Natural killer cell (primary cell): ENCODE measurements around the gene MAGEA4. TPM values are rescaled to one million over a fixed set of nuclear protein-coding genes. Genes with fewer than 3 reads are reported as not detected.

ENCODE experiments used
- ATAC-seq, 3 donors: fragments of 150-1000 bp in 2 of 3; fragments of 200-7000 bp in 1 of 3; cut with Tn5 transposase; 1 replicate in 1 of 3; 2 replicates in 2 of 3; pipeline ENCODE4 v1.10.0; 2021; ENCODE audit warnings: mild to moderate bottlenecking in 2 of 3, moderate library complexity in 2 of 3
- DNase-seq, 2 donors: peaks; one replicate each; pipeline versions ENCODE4 v3.0.0 to v3.0.0-alpha.2; 2013 to 2021; ENCODE audit warnings: mixed read lengths in 1 of 2
- H3K27ac ChIP-seq: one replicate; pipeline ENCODE4 v1.5.1; 2013; ENCODE audit warnings: mild to moderate bottlenecking, low read length
- H3K27me3 ChIP-seq: one replicate; pipeline ENCODE4 v1.6.1; 2013; ENCODE audit warnings: low read length; ENCODE audit not compliant: control insufficient read depth, insufficient read depth
- H3K36me3 ChIP-seq: one replicate; pipeline ENCODE4 v1.6.1; 2013; ENCODE audit warnings: low read length; ENCODE audit not compliant: control insufficient read depth, insufficient read depth
- H3K4me1 ChIP-seq: one replicate; pipeline ENCODE4 v1.6.1; 2013; ENCODE audit warnings: low read length; ENCODE audit not compliant: control insufficient read depth, insufficient read depth
- H3K4me3 ChIP-seq: one replicate; pipeline ENCODE4 v1.5.1; 2013; ENCODE audit warnings: low read length
- H3K9me3 ChIP-seq: one replicate; pipeline ENCODE4 v1.6.1; 2013; ENCODE audit warnings: low read length; ENCODE audit not compliant: control insufficient read depth, insufficient read depth
- H3K27ac Mint-ChIP-seq, 2 donors: one replicate each; pipeline ENCODE4 v1.8.0; 2022; ENCODE audit warnings: mild to moderate bottlenecking in 2 of 2, mixed read lengths in 2 of 2, moderate library complexity in 1 of 2
- H3K27me3 Mint-ChIP-seq, 2 donors: one replicate each; pipeline ENCODE4 v1.8.0; 2022; ENCODE audit warnings: low read depth in 2 of 2, mixed read lengths in 2 of 2
- H3K36me3 Mint-ChIP-seq: one replicate; pipeline ENCODE4 v1.8.0; 2022; ENCODE audit warnings: mixed read lengths
- H3K4me1 Mint-ChIP-seq, 2 donors: one replicate each; pipeline ENCODE4 v1.8.0; 2022; ENCODE audit warnings: mixed read lengths in 2 of 2
- H3K4me3 Mint-ChIP-seq: one replicate; pipeline ENCODE4 v1.8.0; 2022; ENCODE audit warnings: mild to moderate bottlenecking, moderate library complexity, mixed read lengths
- H3K9me3 Mint-ChIP-seq, 2 donors: one replicate each; pipeline ENCODE4 v1.8.0; 2022; ENCODE audit warnings: mixed read lengths in 2 of 2
- CTCF ChIP-seq: fragments of 200-600 bp; IDR thresholded peaks from one replicate; pipeline ENCODE4 v1.8.0; 2022; ENCODE audit warnings: antibody characterized with exemption
- WGBS: methylation state at CpG from one replicate; pipeline ENCODE4 v1.1.7; 2013; ENCODE audit warnings: missing lambda C conversion rate; ENCODE audit not compliant: insufficient coverage; 5-methylcytosine and 5-hydroxymethylcytosine counted together
- intact Hi-C: fragments of 100-400 bp; cut with micrococcal nuclease; formaldehyde crosslinking; loops from one replicate; pipeline ENCODE4 v1.14.2; 2022
- total RNA-seq, 4 donors: library from RNA; stranded (reverse); fragments of 120-200 nt in 1 of 4; gene quantifications; one replicate each; pipeline versions ENCODE4 v1.2.3 to v1.2.4, GENCODE V29; 2013 to 2022

Gene MAGEA4
- total RNA-seq, 3 donors from 2014 or later (not counting 1 experiment from before 2014, with no cell fraction given) = not detected

- no peaks in the 10 kb centered on the region for H3K4me1 ChIP-seq
- Mint-ChIP-seq H3K9me3 (peaks cover 3 to 4% of the 10 kb centered on the region in 2 donors), H3K4me1 (no peaks in the 10 kb centered on the region), H3K27me3 (no peaks in the 10 kb centered on the region), H3K4me3 (no peak overlapping the region), H3K27ac (no peak overlapping the region), H3K36me3 (no peaks in the 10 kb centered on the region)
- no peak for ATAC-seq
- 71% methylated on average over 5 of the region's 5 CpGs for WGBS
- H3K4me3 ChIP-seq = no peak overlapping the region
- no peaks in the 10 kb centered on the region for H3K9me3 ChIP-seq
- intact Hi-C loops = no loop called here
- H3K36me3 ChIP-seq = no peaks in the 10 kb centered on the region
- H3K27ac ChIP-seq = no peak overlapping the region
- TF ChIP-seq CTCF = no peak
- H3K27me3 ChIP-seq = no peaks in the 10 kb centered on the region
- no peak for DNase-seq
Measured at GRCh38 chrX:151962034-151962433, 49.3 kb downstream of the MAGEA4 start.

GRCh38 chrX:151966236-151966635 is 53.5 kb downstream of the MAGEA4 start:
- Mint-ChIP-seq H3K4me3 (no peak overlapping the region), H3K27ac (no peak overlapping the region), H3K4me1 (no peaks in the 10 kb centered on the region), H3K36me3 (no peaks in the 10 kb centered on the region), H3K9me3 (no peaks in the 10 kb centered on the region), H3K27me3 (peaks cover 0 to 2% of the 10 kb centered on the region in 2 donors)
- 99% methylated on average over 5 of the region's 6 CpGs for WGBS
- Histone ChIP-seq H3K4me1 (no peaks in the 10 kb centered on the region), H3K27ac (no peak overlapping the region), H3K4me3 (no peak overlapping the region), H3K9me3 (no peaks in the 10 kb centered on the region), H3K27me3 (no peaks in the 10 kb centered on the region), H3K36me3 (no peaks in the 10 kb centered on the region)
- ATAC-seq (no peak), DNase-seq (no peak)
- no peak for TF ChIP-seq CTCF
- intact Hi-C loops = no loop called here

- Mint-ChIP-seq H3K27me3 (peaks cover 8 to 9% of the 10 kb centered on the region in 2 donors), H3K4me3 (no peak overlapping the region), H3K4me1 (no peaks in the 10 kb centered on the region), H3K9me3 (no peaks in the 10 kb centered on the region), H3K36me3 (no peaks in the 10 kb centered on the region), H3K27ac (no peak overlapping the region)
- Histone ChIP-seq H3K27me3 (no peaks in the 10 kb centered on the region), H3K36me3 (no peaks in the 10 kb centered on the region), H3K27ac (no peak overlapping the region), H3K9me3 (no peaks in the 10 kb centered on the region), H3K4me1 (no peaks in the 10 kb centered on the region), H3K4me3 (no peak overlapping the region)
- 77% methylated on average over 5 of the region's 7 CpGs for WGBS
- intact Hi-C loops = no loop called here
- DNase-seq = no peak
- no peak for ATAC-seq
- no peak for TF ChIP-seq CTCF
Measured at GRCh38 chrX:151970027-151970426, 57.3 kb downstream of the MAGEA4 start.

- intact Hi-C loops = no loop called here
- Mint-ChIP-seq H3K9me3 (no peaks in the 10 kb centered on the region), H3K36me3 (no peaks in the 10 kb centered on the region), H3K27me3 (peaks cover 8 to 9% of the 10 kb centered on the region in 2 donors), H3K27ac (no peak overlapping the region), H3K4me1 (no peaks in the 10 kb centered on the region), H3K4me3 (no peak overlapping the region)
- TF ChIP-seq CTCF = no peak
- Histone ChIP-seq H3K27me3 (no peaks in the 10 kb centered on the region), H3K9me3 (no peaks in the 10 kb centered on the region), H3K4me1 (no peaks in the 10 kb centered on the region), H3K36me3 (no peaks in the 10 kb centered on the region), H3K4me3 (no peak overlapping the region), H3K27ac (no peak overlapping the region)
- 73% methylated on average over 6 of the region's 6 CpGs for WGBS
- no peak for DNase-seq
- ATAC-seq = no peak
Measured at GRCh38 chrX:151970661-151971060, 58.0 kb downstream of the MAGEA4 start.
